SK-N-MC (cell line): ENCODE measurements around the gene CDH4.

Experiments
- EZH2 ChIP-seq: fragments of 200-600 bp; sonication (generic); IDR thresholded peaks from one replicate; pipeline ENCODE4 v1.6.1; 2017; ENCODE audit warnings: antibody characterized with exemption
- POLR2AphosphoS5 ChIP-seq: IDR thresholded peaks from 2 replicates; pipeline ENCODE4 v1.6.1; 2012; ENCODE audit warnings: mild to moderate bottlenecking, low read depth, low read length, borderline replicate concordance

DNA sequence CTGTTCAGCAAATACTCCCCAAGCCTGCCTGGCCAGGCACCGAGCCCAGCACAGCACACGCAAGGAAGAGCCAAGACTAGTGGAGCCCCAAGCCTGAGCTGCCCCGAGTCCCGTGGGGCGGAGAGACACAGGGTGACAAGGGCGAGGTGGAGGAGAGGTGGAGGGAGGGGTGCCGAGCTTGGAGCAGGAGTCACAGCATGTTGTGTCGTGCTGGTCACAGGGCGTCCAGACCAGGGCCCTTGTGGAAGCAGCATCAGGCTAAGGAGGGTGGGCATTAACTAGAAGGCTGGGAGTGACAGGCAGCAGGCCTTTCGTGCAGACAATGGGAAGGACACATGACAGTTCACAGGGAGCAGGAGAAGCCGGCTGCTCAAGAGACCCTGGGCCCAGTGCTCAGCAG, 422.1 kb downstream of the CDH4 start:
- TF ChIP-seq EZH2 (no peak), POLR2AphosphoS5 (no peak)
